Body of pancreas (tissue), 4 donors: ENCODE measurements around the gene GALNT8.

Source experiments
- POLR2A ChIP-seq, 3 donors: fragments of 450-650 bp; IDR thresholded peaks; one replicate each; pipeline ENCODE4 v1.6.1; 2016; ENCODE audit warnings: antibody characterized with exemption in 3 of 3, mild to moderate bottlenecking in 2 of 3
- TF ChIP-seq, protein P1 (sequence below), 7 experiments: fragments of 450-650 bp in 4 of 7; fragments of 200-600 bp in 3 of 7; sonication (generic) in 3 of 7; IDR thresholded peaks; one replicate each; pipeline ENCODE4 v1.5.1; 2016 to 2019; ENCODE audit warnings: antibody characterized with exemption in 7 of 7

DNA sequence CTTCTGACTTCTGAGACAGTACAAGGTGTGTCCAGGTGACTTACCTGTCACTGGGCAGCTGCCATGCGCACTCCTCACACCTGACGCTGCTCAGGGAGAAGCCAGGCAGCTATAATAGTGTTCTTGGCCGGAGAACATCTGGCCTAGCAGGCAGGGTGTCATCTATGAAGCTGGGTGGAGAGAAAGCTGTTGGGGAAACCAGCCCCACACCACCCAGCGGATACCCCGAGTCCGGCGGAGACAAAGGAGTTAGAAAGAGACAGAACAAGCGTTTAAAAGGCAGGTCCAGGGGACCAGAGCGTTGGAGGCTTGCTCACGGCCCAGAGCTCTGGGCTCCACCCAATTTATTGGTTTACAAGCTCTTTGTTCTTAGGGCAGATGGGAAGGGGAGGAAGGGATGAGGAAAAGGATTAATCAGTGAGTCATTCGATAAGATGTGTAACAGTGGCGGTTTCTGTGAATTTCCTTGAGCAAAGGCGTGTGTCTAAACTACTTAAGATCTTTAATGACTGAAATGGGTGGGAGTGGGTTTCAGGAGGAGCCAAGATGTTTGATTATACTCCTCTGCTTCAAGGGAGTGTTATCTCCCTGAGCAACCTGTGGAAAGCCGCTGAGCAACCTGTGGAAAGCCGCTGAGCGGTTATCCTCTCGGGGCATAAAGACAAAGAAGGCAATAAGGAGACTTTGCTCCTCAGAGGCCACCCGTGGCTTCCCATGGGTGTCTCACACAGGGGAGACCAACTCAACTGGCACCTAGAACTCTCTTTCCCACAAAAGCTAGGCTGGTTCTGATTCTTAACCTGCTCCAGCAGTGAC, at the start of gene GALNT8:
- TF ChIP-seq, protein P1, sequence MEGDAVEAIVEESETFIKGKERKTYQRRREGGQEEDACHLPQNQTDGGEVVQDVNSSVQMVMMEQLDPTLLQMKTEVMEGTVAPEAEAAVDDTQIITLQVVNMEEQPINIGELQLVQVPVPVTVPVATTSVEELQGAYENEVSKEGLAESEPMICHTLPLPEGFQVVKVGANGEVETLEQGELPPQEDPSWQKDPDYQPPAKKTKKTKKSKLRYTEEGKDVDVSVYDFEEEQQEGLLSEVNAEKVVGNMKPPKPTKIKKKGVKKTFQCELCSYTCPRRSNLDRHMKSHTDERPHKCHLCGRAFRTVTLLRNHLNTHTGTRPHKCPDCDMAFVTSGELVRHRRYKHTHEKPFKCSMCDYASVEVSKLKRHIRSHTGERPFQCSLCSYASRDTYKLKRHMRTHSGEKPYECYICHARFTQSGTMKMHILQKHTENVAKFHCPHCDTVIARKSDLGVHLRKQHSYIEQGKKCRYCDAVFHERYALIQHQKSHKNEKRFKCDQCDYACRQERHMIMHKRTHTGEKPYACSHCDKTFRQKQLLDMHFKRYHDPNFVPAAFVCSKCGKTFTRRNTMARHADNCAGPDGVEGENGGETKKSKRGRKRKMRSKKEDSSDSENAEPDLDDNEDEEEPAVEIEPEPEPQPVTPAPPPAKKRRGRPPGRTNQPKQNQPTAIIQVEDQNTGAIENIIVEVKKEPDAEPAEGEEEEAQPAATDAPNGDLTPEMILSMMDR (IDR thresholded peaks at IDR 0.05), result no peak
- no peak for TF ChIP-seq POLR2A (IDR thresholded peaks at IDR 0.05)
